HG03095 (cell line): Measurements from ENCODE around the gene GPC6.

Experiments
- ATAC-seq: cut with Tn5 transposase; IDR thresholded peaks from one replicate; pipeline ENCODE4 v1.9.1; 2021; ENCODE audit warnings: moderate library complexity; ENCODE audit not compliant: unreplicated experiment

Gene GPC6

GRCh38 chr13:93955904-93956303 is 729.3 kb downstream of the GPC6 start:
- no peak for ATAC-seq

- no peak for ATAC-seq
Measured at GRCh38 chr13:93956426-93956825, 729.8 kb downstream of the GPC6 start.

GRCh38 chr13:93957371-93957770 is 730.8 kb downstream of the GPC6 start:
- no peak for ATAC-seq

DNA sequence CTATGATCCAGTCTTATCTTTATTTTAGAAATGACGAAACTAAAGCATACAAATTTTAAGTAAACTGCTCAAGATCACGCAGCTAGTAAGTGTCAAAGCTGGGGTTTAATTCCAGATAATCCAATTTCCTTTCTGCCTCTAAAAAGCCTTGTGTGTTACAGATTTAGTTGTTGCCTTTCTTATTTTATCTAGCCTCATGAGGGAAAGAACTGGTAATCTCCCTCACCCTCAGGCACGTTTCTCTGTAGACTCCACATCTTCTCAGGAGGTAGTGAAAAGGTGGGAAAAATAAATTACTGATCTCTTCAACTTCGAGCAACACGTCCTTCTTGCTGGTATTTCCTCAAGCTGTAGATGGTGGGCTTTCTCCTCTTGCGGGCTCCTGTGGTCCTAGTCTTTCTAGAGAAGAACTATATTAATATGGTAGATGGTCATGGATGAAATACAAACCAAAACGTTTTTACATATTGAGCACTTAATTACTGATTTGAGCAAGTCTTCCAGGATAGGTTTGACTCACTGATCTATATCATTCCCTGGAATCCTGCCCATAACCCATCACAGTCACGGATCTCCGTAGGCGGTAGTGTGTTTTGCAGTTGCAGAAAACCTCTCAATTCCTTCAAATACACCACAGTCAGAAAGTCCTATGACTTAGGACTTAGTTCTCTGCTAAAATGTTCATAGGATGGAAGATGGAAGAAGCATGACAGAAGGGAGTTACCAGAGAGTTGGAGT is 733.4 kb downstream of the GPC6 start:
- no peak for ATAC-seq

DNA sequence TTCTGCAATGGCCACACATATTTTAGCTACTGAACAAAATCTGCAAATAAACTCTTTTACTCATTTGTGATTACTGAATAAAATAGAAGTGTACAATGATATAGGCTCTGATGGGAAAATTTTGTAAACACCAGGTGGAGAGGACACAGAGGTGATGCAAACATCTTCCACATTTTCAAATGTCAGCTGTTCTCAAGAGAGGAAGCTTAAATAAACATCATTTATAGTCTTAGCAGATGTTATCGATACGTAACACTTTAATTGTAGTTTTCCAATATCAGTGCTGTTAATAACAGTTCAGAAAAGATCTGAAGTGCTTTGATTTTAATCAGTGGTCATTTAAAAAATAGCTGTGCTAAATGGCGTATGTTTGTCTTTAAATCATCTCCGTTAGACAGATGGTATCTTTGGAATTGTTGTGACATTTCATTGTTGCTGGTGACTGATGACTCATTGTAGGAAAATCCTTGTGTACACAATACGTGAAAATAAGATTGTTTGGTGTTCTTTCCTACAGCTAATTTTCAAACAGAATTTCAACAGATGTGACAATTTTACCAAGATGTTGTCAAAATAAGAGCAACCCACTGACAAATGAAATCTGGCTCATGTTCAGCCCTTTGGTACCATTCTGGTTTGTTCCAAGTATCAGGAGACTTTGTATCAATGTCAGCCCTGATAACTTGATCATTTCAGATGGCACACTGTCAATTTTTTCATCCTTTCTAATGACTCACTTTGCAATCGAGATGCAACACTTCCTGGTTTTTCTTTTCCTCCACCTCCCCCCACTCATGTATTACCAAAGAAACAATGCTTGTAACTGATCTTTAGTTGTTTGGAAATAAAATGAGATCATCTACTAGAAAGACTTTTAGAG is 736.9 kb downstream of the GPC6 start:
- no peak for ATAC-seq

DNA sequence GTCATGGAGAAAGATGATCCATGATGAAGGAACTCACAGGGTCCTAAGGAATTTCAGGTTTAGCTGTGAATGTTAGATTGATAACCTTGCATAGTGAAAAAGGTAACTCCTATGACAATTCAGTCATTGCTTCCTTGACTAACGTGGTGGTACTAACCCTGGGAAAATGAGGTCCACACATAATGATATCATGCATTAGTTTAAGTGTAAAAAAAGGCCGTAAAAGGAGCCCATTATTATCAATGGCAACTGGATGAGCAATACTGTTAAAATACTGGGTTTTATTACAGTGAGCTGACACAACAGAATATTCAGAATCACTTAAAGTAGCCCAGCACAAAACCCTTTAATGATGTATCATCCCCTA is 737.5 kb downstream of the GPC6 start:
- ATAC-seq: no peak

- no peak for ATAC-seq
Measured at GRCh38 chr13:93965587-93965986, 739.0 kb downstream of the GPC6 start.

- ATAC-seq: no peak
Measured at GRCh38 chr13:93966267-93966936, 739.8 kb downstream of the GPC6 start.

- ATAC-seq: no peak
Measured at GRCh38 chr13:93967286-93967685, 740.7 kb downstream of the GPC6 start.

DNA sequence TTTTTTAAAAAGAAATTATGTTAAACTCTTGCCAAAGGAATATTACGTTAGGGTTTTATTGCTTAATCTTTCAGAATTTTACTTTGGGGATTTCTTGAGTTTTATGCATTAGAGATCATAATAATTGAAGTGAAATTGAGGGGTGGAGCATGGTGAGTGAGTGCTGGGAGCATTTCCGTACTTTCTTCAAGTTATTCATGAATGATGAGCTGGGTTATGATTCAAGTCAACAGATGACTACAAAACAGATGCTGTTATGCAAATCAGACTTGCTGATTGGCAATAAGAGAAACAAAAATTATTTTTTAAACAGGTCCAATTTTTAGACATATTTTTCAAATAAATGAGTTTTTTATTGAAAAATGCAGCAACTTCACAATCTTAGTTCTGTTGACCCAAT is 748.6 kb downstream of the GPC6 start:
- ATAC-seq: no peak

- ATAC-seq: no peak
Measured at GRCh38 chr13:93976528-93976927, 749.9 kb downstream of the GPC6 start.

- ATAC-seq: no peak
Measured at GRCh38 chr13:93977986-93978385, 751.4 kb downstream of the GPC6 start.

DNA sequence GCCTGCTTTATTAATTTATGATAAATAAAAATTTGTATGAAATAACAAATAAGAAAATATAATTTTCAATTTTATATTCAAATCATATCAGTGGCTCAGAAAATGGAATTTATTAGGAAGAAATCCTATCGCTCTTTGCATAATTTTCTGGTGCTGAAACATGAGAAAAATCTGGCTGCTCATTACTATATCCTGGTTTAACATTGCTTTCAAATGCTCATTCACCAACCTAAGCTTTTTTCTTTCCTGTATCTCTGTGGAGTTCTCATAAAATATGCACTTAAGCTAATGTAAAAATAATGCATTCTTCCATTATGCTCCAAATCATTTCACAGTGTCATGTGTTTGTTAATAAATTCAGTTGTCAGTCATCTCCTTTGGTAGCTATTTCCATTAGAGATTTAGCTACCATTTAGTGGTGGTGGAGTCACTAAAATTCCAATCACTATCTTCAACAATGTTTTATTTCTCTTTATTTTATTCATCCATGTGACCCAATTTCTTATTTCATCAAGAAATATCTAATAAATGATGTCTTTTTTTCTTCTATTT is 754.9 kb downstream of the GPC6 start:
- ATAC-seq: no peak

DNA sequence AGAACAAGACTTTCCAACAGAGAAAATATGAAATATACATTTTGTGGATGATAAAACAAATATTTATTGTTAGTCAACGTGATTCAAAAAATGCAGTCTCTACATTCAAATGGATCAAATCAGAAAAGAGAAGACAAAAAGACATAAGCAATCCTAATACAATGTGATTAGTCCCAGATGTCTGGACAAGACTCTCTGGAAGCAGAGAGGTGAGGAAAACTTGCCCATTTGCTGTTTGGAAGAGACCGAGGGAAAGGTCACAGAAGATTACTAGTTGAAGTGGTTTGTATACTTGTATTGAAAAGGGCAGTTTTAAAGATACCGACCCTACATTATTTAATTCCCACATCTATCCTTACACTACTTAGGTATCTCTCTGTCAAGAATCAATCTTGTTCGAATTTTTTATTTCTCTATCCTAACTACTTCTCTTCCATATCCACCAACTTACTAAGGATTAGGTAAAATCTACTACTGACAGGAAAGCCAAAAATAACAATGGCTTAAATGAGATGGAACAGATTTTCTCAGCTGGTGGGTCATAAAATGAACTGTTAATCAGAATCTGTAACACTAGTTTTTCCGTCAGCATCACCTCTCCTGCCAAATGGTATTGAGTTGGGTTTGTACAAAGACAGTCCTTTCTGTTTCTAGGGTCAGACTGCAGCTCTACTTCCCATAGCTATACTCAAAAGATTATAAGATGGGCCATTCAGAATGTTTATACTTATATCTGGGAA is 755.7 kb downstream of the GPC6 start:
- no peak for ATAC-seq

GRCh38 chr13:93984052-93984451 is 757.4 kb downstream of the GPC6 start:
- no peak for ATAC-seq

- no peak for ATAC-seq
Measured at GRCh38 chr13:93984876-93985275, 758.3 kb downstream of the GPC6 start.

DNA sequence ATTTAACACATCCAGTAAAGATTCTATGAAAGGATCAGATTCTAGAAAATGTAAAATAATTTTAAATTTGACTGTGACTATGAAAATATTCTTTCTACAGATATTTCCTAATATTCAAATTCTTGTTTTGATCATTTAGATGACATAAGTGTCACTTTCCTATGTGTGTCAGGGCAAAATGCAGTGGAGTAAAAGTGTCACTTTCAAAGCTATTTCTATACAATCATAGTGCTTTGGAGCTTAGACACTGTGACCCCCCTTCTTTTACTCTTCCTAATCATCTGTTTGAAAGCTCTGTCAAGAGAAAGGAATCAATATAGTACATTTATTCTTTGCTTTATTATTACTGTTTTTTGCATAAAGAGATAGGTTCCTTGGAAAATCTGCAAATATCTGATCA is 760.9 kb downstream of the GPC6 start:
- ATAC-seq: no peak

DNA sequence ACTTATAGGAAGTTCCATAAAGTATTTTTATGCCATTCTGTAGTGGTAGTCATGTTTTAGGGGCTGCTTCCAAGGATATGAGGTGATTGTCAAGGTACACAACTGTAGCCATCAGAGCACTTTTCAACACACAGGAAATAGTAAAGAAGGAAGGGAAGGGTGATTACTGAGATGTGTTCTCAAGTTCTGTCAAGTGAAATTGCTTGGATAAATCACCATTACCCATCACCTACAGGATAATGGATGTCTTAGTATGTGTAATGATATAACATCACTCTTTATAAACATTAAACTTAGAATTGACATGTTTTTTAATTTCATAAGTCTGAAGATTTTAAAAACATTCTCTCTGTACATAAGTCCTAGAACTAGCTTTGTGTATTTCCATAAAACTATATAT is 765.0 kb downstream of the GPC6 start:
- ATAC-seq: no peak

DNA sequence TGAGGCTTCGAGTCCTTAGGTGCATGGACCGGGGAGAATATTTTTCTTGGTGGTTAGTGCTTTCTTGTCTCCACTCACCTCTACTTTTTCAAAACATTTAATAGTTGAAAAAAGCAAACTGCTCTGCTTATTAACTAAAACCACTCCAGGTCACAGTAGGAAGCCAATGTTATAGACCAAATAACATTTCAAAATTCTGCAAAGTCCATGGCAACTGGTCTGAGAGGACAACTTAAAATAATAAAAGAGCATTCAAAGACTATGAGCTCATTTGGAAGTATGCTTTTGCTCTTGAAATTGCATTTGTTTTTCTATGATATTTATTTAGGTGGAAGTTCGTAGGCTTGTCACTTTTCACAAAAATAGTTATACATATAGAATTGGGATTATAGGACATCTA is 769.9 kb downstream of the GPC6 start:
- no peak for ATAC-seq

GRCh38 chr13:94006296-94006695 is 779.7 kb downstream of the GPC6 start:
- ATAC-seq: no peak

DNA sequence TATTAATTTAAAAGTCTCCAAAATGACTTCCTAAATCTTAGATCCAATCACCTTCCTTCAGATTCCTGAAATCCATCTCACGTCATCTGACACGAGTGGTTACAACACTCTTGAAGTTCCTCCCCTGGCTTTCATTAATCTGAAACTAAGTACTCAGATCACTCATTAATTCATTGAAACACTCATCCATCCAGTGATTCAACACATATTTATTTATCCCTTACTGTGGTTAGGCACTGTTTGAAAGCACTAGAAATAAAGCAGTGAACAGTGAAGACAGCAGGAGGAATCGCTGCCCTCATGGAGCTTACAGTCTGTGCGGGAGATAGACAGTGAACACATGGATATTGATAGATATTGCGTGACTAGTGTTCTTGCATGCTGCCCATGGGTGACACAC is 780.5 kb downstream of the GPC6 start:
- no peak for ATAC-seq
